Mucosa of gallbladder (tissue), 1 donor: ENCODE measurements around the gene ATP6V0A1. TPM values are rescaled to one million over a fixed set of nuclear protein-coding genes. Genes with fewer than 3 reads are reported as not detected.
"Not testable (repeated sequence)": the region's sequence is repeated elsewhere in the genome, so short reads cannot be mapped to it uniquely, and the experiment has no call there.

ENCODE experiments used
- DNase-seq: peaks from one replicate; pipeline ENCODE4 v3.0.0-alpha.2; 2020; ENCODE audit warnings: low spot score
- total RNA-seq: library from RNA; stranded (reverse); gene quantifications from one replicate; pipeline ENCODE4 v1.2.1, GENCODE V29; 2021
- donor health status: DM: no; HTN: no; CAD: no.

The ATP6V0A1 gene
- total RNA-seq, 1 donor from 2014 or later = 179 TPM

DNA sequence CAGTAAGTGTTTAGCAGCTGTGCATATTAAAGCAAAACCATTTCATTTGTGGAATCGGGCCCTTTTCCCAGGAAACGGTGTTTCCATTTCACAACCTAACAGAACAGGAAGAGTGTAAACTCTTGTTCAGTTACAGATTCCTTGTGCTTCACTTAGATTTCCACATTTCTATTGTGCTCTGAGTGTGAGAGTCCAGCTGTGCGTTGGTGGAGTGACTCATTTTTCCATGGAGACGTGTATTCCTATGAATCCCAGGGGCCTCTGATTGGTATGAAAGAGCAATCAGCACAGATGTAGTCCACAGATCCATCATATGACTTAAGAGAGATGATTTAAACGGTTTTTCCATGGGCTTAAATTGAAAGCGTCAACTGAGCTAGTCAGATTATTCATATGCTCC lies 22.3 kb upstream of the ATP6V0A1 start:
- DNase-seq = peak; percentile 46

DNA sequence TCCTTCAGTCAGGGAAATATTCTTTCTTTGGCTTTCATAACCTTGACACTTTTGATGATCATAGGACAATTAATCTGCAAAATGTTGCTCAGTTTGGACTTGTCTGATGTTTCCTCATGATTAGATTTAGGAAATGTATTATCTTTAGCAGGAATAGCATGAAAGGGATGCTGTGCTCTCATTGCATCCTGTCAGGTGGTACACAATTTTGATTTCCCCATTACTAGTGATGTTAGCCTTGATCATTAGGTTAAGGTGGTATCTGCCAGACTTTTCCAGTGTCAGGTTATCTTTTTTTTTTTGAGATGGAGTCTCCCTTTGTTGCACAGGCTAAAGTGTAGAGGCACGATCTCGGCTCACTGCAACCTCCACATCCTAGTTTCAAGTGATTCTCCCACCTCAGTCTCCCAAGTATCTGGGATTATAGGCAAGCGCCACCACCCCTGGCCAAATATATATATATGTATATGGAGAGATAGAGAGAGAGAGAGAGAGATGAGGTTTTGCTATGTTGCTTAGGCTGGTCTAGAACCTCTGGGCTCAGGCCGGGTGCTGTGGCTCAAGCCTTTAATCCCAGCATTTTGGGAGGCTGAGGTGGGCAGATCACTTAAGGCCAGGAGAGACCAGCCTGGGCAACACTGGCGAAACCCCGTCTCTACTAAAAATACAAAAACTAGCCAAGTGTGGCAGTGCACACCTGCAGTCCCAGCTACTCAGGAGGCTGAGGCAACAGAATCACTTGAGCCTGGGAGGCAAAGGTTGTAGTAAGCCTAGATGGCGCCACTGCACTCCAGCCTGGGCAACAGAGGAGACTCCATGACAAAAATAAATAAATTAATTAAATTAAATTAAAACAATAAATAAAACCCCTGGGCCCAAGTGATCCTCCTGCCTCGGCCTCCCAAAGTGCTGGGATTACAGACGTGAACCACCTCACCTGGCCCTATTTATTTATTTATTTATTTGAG lies 19.8 kb upstream of the ATP6V0A1 start:
- DNase-seq = no peak

DNA sequence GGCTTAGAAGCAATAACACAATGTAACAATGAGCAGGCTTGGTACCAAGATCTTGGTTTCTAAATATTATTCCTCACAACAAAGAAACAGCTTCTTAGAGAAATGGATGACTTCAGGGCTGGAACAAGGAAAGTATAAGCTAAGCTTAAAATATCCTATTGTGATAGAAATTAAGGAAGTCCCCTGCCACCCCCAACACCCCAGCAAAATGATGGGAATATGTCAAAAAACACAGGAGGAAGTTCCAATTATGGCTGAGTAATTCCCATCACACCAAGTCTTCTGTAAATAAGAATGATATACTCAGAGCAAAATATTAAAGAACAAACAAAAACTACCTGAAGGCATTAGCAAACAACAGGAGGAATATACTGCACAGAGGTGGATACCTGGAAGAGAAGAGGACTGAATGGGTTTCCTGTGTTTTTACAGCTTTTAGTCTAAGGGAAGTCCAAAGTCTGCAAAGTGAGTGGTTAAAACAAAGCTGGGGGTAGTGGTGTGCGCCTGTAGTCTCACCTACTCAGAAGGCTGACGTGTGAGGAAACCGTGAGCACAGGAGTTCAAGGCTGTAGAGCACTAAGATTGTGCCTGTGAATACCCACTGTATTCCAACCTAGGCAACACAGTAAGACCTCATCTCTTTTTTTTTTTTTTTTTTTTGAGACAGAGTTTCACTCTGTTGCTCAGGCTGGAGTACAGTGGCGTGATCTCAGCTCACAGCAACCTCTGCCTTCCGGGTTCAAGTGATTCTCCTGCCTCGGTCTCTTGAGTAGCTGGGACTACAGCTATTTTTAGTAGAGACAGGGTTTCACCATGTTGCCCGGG lies 17.1 kb upstream of the ATP6V0A1 start:
- no peak for DNase-seq

DNA sequence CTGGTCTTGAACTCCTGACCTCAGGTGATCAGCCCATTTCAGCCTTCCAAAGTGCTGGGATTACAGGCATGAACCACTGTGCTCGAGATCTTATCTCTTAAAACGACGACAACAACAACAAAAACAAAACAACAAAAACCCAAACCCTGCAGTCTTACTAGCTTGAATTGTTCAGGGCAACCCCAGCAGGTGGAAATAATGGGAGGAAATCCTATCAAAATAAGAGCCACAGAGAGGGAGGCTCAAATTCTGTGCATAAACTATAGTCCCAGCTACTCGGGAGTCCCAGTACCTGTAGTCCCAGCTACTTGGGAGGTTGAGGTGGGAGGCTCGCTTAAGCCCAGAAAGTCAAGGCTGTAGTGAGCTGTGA lies 16.5 kb upstream of the ATP6V0A1 start:
- no peak for DNase-seq

DNA sequence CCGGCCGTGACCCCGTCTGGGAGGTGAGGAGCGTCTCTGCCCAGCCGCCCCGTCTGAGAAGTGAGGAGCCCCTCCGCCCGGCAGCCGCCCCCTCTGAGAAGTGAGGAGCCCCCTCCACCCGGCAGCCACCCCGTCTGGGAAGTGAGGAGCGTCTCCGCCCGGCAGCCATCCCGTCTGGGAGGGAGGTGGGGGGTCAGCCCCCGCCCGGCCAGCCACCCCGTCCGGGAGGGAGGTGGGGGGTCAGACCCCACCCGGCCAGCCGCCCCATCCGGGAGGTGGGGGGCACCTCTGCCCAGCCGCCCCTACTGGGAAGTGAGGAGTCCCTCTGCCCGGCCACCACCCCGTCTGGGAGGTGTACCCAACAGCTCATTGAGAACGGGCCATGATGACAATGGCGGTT lies 9.5 kb upstream of the ATP6V0A1 start:
- not testable (repeated sequence) for DNase-seq

DNA sequence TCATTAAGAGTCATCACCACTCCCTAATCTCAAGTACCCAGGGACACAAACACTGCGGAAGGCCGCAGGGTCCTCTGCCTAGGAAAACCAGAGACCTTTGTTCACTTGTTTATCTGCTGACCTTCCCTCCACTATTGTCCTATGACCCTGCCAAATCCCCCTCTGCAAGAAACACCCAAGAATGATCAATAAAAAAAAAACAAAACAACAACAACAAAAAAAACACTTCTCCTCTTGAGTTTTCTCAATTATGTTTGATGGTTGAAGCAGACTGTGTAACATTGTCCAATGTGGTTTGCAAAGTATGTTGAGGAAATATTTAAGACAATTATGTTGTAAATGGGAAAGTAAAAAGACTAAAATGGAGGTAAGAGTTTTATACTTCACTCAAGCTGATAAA lies 8.8 kb upstream of the ATP6V0A1 start:
- DNase-seq = not testable (repeated sequence)

DNA sequence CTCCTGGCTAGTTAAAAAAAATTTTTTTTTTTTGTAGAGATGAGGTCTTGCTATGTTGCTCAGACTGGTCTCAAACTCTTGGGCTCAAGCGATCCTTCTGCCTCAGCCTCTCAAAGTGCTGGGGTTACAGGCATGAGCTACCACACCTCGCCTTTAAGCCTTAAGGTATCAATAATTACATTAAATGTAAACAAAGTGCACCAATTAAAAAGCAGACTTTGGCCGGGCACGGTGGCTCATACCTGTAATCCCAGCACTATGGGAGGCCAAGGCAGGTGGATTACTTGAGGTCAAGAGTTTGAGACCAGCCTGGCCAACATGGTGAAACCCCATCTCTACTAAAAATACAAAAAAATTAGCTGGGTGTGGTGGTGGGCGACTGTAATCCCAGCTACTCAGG lies 7.4 kb upstream of the ATP6V0A1 start:
- not testable (repeated sequence) for DNase-seq

DNA sequence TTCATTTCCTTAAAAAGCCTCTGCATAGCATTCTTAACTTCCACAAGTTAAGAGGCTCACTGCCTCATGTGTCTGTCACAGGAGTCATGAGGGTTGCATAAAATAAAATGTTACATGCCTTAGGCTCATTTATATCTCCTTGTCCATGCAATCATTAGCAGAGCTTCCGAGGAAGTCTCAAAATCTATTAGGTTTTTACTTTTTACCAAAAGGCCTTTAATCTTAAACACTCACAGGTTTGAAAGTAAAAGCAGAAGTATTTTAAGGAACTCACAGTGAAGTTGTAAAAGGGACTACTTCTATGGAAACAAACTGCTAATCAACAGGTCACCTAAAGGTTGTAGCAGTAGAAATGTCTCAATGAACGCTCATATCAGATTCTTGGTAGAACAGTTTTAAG lies 5.2 kb upstream of the ATP6V0A1 start:
- DNase-seq = no peak

DNA sequence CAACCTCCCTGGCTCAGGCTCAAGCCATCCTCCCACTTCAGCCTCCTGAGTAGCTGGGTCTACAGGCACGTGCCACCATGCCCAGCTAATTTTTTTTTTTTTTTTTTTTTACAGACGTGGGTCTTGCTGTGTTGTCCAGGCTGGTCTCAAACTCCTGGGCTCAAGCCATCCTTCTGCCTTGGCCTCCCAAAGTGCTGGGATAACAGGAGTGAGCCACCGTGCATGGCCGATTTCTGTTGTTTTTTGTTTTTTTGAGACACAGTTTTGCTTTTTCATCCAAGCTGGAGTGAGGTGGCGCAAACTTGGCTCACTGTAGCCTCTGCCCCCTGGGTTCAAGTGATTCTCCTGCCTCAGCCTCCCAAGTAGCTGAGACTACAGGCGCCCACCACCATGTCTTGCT lies 3.7 kb upstream of the ATP6V0A1 start:
- not testable (repeated sequence) for DNase-seq

DNA sequence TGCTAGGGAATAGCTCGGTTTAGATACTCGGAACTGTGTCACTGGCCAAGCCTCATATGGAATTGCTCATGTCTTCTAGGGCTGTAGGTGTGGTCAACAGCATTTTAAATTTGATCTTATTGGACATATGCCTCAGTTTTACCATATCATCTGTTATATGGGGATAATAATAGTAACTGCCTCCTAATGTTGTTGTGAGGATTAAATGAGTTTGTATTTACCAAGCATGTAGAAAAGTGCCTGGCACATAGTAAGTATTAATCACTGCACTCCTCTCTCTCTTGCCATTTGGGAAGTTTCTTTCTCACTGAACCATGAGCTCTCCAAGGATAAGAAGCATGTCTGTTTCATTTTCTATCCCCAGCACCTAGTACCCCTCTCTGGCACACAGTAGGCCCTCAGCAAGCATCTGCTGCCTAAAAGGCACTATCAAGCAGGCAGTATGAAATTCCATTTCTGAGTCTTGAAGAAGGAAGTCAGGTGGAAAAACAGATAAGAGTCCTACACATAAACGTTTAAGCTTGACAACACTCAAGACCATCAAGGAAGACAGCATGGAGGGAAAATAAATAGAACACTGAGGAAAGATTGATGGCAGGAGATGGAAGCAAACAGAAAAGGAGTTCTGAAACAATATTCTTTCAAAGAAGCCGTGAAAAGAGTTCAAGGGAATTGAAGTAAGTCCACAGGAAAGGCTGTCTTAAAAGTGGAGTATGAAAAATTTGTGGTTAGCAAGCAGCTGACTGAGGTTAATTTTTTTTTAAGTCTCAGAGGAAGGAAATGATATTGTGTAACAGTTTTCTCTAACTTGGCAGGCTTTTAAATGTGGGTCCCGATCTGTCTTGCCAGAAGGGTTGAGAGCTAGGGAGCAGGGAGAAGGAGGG lies 2.2 kb upstream of the ATP6V0A1 start:
- no peak for DNase-seq

DNA sequence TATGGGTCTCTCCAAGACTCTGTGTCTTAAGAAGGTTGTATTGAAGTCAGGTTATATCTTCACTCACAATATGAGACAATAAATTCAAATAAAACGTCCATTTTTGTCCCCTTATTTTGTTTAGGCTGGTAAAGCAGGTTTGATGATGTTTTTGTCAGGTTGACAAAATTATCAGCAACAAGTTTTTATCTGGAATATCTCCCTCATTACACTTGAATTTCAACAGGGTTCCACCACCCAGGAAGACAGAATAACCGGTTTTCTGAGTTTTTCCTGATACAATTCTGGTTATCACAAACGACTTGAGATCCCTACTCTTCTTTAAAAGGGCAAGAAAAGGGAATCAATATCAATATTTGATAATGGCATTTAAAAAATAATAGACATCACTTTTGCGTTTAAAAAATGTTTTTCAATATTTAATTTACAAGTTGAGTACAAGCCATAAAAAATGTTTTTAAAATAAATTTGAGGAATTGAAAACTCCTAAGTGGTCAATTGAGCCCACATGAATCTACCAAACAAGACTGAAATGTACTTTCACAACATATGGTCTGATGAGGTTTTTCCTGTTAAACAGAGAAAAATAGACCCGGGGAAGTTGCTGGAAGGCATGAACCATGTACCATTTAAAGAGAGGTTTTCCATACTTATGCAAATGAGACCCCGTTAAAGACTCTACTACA lies 1.4 kb upstream of the ATP6V0A1 start:
- no peak for DNase-seq

DNA sequence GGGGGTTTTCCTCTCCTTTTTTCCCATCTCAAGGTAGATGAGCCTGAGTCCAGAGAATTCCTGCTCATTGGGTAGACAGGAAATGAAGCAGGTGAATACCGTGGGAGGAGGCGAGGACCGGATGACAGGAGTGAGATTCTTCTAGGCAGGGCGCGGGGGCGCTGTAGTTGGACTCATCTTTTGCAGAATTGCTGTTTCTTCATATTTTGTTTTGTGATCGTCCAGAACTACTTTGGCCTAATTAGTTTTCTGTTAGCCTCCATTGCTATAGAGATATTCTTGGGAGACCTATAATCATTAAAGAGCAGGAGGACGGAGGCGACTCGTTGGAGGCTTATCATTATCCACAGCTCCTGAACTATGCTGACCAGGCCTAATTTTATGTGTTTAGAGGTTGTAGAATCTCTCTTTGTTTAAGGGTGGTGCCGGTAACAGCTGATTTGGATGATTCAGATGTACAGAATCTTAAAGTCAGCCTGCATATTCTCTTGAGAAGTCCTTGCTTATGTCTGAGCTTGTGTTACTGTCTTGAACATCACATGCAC lies 650 bp downstream of the ATP6V0A1 start:
- DNase-seq = peak; percentile 36

DNA sequence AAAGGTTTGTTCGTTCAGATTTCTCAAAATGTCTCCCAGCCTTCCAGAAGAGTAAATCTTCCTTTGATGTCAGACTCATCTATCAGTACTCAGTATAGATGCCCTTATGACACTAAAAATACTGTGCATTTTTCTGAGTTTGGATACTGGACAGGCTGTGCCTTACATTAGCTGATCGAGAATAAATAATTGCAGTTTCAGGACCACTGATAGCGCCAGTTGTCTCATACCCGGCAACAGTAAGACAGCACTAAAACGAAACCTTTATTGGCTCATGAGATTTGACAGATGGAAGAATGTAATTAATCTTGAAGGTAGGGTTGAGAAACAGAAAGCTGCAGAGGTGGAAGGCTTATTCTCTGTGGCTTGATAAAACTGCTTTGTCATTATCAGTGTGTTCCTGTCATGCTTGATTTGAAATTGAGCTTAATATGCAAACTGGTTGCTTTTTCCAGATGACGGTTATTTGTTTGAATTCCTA lies 1.2 kb downstream of the ATP6V0A1 start:
- no peak for DNase-seq

DNA sequence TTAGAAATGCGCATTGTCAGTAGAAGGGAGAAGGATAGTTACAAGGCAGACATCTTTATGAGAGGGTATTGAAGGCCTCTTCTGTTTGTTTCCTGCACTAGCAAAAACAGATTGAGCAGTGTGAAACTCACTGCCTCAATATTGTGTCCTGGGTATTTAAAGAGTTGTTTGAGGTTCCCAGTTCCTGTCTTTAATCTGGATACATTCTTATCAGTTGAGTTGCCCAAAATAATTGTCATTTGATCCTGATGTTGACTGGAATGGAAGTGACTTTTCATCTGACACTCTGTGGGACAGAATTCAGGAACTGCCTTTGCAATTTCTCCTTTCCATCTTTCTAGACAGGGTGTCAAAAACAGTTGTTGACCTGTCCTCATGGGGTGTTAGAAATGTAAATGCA lies 1.7 kb downstream of the ATP6V0A1 start:
- DNase-seq = no peak

DNA sequence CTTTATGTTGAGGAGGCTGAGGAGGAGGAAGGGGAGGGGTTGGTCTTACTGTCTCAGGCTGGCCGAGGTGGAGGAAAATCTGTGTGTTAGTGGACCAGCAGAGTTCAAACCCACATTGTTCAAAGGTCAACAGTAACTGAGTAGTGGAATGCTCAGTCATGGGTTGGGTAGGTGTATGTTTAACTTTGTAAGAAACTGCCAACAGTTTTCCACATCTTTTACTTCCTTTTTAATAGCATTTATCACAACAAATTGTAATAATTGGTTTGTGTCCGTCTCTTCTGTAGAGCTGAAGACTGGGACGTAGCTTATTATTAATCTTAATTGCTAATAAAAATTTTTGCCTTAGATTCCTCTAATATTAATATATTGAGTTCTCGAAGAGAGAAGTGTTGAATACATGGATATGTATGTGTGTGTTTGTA lies 5.3 kb downstream of the ATP6V0A1 start:
- DNase-seq = peak; percentile 57

DNA sequence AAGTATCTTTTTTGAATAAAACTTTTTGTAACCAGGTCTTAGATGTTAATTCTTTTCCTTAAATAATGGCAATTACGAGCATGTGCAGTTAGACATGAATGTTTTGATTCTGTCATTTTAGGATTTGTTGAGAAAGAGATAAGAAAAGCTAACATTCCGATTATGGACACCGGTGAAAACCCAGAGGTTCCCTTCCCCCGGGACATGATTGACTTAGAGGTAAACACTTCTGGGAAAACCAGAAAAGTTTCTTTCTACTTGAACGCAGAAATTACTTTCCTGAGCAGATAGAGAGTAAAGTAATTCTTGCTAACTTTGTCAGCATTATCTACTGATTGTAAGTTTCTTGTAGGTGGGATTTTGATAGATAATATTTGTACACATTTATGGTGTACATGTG lies 9.2 kb downstream of the ATP6V0A1 start:
- no peak for DNase-seq

DNA sequence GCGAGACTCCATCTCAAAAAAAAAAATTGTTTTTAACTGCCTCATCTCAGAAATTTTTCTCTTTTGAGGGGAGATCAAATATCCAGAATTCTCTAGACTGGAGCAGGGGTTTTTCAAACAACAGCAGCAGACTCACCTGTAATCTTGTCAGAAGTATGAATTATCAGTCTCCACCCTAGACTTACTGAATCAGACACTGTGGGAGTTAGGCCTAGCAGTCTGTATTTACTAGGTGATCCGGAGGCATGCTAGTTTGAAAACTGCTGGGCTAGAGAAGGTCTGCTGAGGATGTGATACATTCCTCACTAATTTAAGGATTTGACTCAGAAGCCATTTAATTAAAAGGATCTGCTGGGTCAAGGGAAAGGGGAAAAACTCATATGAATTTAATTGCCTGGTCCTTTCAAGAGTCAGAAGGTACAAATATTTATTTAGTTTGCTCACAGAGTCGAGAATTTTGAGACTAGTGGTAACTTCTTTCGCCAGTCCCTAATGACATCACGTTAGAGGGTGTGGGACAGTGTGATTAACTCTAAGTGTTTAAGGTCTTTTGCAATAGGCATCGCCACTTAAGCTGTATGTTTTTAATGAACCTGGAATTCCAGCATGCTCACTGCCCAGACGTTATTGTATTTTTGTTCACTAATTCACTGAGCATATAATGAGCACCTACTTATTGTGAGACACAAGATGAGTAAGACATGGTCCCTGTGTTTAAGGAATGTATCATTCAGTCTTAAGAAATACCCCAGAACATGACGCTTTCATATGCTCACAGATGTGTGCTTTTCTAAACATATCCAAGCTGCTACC lies 14.2 kb downstream of the ATP6V0A1 start:
- no peak for DNase-seq

DNA sequence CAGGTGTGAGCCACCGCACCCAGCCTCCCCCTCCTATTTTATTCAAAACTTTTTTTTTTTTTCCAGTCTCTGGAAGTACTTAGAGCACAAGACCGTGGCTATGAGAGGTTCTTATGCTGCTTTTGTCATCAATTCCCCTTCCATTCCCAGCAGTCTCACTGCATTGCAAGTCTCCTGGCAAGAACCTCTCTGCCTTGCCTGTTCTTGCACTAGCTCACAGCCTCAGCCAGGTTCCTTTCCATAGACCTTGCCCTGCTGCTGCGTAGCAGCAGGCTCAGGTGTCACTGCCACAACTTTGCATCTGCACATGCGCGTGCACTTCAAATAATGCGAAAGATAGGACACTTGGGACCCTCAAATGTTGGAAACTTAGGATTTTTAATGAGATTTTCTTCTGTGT lies 15.6 kb downstream of the ATP6V0A1 start:
- DNase-seq = peak; percentile 51

DNA sequence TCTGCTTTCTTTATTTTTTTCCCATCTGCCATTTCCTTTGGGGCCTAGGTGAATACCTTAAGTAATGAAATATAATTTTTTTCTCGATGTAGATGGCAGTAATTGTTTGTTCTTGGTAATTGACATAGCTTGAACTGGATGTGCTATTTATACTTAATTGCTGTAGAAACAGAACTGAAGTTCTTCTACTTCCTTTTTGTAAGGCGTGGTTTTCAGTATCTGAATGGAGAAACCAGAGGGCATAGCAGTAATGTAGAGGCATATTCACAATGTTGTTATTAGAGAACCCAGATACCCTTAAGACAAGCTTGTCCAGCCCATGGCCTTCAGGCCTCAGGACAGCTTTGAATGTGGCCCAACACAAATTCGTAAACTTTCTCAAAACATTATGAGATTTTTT lies 16.4 kb downstream of the ATP6V0A1 start:
- DNase-seq = no peak

DNA sequence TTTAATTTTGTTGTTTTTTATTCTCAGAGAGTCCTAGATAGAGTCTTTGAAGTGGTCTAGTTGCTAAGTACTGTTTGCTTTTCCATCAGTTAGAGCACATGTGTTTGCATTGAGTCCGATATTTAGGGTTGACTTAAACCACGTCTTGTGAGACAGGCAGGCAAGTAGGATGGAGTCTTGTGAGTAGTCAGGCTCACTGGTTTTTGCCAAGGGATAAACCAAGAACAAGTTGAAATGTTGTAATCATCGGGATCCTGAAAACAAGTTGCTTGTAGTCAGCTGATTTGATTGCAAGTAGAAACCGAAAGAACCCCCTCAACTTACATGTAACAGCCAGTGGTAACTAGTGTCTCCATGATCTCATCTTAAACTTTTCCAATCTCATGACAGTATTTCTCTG lies 17.2 kb downstream of the ATP6V0A1 start:
- no peak for DNase-seq
